ENCODE results near the gene SETD2.
"Not testable (repeated sequence)": the region's sequence is repeated elsewhere in the genome, so short reads cannot be mapped to it uniquely, and the experiment has no call there.

The SETD2 gene, protein sequence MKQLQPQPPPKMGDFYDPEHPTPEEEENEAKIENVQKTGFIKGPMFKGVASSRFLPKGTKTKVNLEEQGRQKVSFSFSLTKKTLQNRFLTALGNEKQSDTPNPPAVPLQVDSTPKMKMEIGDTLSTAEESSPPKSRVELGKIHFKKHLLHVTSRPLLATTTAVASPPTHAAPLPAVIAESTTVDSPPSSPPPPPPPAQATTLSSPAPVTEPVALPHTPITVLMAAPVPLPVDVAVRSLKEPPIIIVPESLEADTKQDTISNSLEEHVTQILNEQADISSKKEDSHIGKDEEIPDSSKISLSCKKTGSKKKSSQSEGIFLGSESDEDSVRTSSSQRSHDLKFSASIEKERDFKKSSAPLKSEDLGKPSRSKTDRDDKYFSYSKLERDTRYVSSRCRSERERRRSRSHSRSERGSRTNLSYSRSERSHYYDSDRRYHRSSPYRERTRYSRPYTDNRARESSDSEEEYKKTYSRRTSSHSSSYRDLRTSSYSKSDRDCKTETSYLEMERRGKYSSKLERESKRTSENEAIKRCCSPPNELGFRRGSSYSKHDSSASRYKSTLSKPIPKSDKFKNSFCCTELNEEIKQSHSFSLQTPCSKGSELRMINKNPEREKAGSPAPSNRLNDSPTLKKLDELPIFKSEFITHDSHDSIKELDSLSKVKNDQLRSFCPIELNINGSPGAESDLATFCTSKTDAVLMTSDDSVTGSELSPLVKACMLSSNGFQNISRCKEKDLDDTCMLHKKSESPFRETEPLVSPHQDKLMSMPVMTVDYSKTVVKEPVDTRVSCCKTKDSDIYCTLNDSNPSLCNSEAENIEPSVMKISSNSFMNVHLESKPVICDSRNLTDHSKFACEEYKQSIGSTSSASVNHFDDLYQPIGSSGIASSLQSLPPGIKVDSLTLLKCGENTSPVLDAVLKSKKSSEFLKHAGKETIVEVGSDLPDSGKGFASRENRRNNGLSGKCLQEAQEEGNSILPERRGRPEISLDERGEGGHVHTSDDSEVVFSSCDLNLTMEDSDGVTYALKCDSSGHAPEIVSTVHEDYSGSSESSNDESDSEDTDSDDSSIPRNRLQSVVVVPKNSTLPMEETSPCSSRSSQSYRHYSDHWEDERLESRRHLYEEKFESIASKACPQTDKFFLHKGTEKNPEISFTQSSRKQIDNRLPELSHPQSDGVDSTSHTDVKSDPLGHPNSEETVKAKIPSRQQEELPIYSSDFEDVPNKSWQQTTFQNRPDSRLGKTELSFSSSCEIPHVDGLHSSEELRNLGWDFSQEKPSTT (N-terminal part only)

GRCh38 chr3:47164007-47164881 lies at the start of gene SETD2:
Gene SETD2, minus strand, starts transcription at chr3:47164113. Its CDS starts 189 bp downstream, at chr3:47163924.
- peak; percentile 83 to 85 for DNase-seq

DNA sequence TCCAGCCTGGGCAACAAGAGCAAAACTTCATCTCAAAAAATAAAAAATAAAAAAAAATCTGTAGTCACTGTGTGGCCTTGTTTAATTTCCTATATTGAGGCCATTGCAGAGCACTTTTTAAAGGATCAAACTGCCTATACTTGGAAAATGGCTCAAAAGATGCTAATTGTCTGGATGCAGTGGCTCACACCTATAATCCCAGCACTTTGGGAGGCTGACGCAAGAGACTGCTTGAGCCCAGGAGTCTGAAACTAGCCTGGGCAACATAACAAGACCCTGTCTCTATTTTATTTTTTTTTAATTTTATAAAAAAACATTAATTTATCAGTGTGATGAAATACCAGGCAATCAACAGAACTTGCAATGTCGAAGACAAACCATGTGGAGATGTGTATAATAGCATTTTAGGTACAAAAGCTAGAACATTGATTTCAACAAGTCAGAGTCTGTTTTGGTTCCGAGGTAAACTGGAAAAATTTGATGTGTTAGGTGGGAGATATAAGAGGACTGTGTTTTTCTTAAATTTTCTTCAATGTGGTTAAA lies 47.0 kb upstream of the SETD2 start:
- no peak for DNase-seq

- DNase-seq: not testable (repeated sequence)
Observed at GRCh38 chr3:47206022-47206421, 42.1 kb upstream of the SETD2 start.

DNA sequence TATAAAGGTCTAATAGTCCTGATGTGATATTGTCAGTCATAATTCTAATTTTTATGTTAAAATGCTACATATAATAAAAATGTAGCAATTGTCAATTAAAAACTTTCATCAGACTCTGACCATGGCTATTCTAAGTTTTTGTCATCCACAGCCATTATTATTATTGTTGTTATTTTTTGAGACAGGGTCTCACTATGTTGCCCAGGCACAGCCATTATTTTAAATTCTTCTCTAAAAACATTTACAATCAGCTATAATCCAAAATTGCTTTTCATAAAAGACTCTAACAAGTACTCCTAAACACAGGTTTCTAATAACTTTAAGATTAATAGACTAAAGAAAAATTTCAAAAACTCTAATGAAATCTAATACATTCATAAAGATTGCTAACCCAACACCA lies 41.0 kb upstream of the SETD2 start:
- no peak for DNase-seq

DNA sequence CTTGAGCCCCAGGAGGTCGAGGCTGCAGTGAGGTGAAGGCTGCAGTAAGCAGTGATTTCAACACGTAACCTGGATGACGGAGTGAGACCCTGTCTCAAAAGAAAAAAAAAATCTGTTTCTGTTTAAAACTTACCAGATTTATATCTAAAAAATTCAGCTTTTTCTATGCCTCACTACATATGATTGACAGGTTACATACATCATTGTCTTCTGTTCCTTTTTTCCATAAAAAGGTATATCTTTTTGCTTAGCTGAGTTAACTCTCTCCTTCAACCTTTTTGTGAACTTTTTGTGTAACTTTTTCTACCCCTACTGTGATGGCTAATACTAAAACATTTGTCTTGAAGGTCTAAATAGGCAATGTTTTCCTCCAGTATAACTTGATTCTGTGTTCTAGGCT lies 38.6 kb upstream of the SETD2 start:
- no peak for DNase-seq

- DNase-seq: no peak
Observed at GRCh38 chr3:47197287-47197686, 33.4 kb upstream of the SETD2 start.

DNA sequence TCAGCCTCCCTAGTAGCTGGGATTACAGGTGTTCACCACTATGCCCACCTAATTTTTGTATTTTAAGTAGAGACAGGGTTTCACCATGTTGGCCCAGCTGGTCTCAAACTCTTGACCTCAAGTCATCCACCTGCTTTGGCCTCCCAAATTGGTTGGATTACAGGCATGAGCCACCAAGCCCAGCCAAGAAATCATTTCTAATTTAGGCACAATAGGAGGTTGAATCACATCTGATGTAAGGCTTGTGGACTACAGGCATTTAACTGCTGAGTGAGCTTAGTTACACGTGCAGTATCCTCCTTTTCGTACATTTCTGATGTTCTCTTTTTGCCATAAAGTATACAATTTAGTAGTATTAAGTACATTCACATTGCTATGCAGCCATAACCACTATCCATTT lies 31.1 kb upstream of the SETD2 start:
- no peak for DNase-seq

- DNase-seq: no peak
Observed at GRCh38 chr3:47193871-47194859, 30.3 kb upstream of the SETD2 start.

DNA sequence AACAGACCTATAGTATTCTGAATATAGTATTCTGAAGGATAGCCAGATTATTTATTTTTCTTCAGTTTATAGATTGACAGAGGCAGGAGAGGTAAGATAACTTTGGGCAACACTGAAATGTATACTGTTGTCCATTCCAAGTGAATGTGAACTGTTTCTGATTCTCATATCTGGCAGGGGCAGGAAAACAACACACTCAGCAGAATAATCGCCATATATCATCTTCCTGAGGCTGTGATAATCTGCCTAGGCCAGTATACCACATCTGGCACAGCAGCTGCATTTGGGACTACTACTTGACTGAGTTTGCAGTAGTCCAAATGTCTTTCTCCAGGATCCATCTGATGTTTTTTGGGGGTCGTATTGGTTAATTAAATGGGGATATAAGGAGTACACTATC lies 22.4 kb upstream of the SETD2 start:
- DNase-seq: no peak

DNA sequence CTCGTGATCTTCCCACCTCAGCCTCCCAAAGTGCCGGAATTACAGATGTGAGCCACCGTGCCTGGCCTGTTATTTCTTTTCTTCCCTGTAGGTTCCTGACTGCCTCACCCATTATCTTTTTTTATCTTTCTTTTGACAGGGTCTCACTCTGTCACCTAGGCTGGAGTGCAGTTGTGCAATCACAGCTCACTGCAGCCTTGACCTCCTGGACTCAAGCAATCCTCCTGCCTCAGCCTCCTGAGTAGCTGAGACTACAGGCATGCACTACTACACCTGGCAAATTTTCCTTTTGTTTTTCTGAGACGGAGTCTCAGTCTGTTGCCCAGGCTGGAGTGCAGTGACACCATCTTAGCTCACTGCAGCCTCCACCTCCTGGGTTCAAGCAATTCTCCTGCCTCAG lies 17.8 kb upstream of the SETD2 start:
- not testable (repeated sequence) for DNase-seq

- not testable (repeated sequence) for DNase-seq
Observed at GRCh38 chr3:47180011-47180410, 16.1 kb upstream of the SETD2 start.

DNA sequence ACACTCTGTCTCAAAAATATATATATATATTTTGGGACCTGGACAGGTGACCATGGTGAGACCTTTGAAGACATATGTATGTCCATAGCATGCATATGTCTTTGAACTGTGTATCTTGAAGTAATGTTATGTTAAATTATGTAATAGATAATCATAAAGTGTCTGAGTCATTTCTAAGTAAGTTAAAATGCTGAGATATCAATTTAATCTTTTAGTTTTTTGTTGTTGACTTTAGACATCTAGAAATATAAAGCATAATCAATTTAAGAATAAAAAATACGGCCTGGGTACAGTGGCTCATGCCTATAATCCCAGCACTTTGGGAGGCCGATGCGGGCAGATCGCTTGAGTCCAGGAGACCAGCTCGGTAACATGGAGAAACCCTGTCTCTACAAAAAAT lies 12.7 kb upstream of the SETD2 start:
- no peak for DNase-seq

DNA sequence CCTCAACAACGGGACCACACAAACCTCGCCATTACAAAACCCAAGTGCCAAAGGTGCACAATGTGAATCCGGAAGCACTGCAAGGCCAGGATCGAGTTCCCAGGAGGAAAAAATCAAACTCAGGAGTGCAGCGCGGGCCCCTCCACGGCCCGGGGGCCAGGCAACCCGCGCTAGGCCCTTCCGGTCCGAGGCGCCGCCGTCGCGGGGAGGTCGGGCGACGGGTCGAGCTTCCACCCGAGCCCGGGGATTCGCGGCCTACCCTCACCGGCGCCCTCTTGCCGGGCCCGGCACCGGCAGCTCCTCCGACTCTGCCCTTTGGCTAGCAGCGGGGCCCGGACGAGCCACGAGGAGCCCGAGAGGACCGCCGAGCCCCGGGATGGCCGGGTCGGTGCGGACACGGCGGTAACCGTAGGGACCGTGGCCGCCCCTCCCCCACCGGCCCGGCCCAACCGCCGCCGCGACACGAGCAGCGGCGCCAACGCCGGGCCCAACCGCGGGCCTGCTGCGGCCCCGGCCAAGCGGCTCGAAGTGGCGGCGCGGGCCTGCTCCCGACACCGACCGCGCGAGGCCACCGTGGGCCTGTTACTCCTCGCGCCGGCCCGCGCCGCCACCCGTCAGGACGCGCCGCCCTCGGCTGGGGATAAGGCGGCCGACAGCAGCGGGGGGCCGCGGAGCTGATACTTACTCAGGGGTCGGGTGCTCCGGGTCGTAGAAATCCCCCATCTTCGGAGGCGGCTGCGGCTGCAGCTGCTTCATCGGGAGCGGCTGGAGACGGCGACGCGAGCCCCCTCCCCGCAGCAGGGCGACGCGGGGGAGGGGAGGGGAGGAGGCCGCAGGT lies 525 bp downstream of the SETD2 start:
- peak; percentile 38 to 60 for DNase-seq

- no peak for DNase-seq
Observed at GRCh38 chr3:47162697-47163168, 1.2 kb downstream of the SETD2 start.

DNA sequence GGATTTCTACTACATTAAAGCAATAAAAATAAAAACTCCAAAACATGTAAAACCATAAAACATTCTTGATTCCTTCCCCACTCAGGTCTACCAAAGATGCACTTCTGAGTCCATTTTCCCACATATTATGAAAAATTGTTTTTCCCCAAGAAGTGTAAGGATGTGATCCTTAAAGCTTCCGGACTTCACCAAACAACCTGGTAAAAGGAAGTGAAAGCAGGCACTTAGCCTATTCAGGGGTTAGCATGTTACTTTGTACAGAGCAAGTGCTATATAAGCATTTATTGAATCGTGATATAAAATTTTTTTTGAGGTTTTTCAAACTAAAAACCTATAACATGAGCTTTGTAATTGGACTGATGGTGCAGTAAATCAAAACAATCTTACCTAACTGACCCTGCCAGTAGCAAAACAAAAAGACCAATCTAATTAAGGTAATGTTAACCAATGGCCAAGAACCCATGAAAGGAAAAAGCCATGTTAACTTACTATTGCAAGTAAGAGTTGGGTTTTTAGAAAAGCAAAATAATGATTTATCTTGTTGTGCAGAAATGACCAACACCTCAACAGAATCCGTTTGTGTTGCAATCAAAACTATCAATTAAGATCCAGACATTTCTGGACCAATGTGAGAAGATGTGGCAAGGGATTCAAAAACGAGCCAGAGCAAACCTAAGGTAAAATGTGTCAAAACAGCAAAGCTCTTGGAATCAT lies 1.8 kb downstream of the SETD2 start:
- no peak for DNase-seq

GRCh38 chr3:47159820-47160219 lies 4.1 kb downstream of the SETD2 start:
- DNase-seq: no peak

DNA sequence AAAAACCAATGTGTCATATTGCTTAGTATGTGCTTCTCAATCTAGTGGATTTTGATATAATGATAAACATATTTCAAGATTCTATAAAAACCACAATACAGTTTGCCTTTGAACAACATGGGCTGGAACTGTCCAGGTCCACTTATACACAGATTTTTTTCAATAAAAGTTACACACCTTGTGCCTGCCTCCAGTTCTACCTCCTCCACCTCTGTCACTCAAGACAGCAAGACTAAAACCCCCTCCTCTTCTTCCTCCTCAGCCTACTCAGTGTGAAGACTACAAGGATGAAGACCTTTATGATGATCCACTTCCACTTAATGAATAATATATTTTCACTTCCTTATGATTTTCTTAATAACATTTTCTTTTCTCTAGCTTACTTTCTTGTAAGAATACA lies 5.7 kb downstream of the SETD2 start:
- no peak for DNase-seq

DNA sequence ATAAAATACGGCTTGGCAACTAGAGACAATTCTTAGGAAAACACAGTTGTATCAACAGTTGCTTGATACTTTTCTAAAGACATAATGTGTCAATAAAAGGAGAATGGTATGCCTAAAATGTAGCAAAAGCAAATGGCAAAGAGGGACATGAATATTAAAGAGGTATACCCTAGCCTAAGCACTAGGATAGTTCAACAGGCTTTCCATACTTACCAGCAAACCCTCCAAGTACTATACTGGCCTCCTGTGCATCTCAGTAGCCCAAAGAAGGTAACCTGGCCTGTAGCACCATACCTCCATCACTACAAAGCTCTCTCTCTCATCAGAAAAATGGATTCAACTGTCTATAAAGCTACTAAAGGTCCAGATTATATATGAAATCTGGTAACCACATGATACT lies 7.5 kb downstream of the SETD2 start:
- DNase-seq: no peak

GRCh38 chr3:47152578-47152977 lies 11.3 kb downstream of the SETD2 start:
- DNase-seq: no peak

Data from activated CD4-positive, alpha-beta T cell treated with anti-CD3 and anti-CD28 coated beads for 4 hours (primary cell).